Suprapubic skin (tissue), 4 donors: ENCODE data around the gene ROBO1. TPM values are rescaled to one million over a fixed set of nuclear protein-coding genes. Genes with fewer than 3 reads are reported as not detected.

Experiments used
- DNase-seq, 2 donors: peaks; one replicate each; pipeline ENCODE4 v3.0.0-alpha.2; 2019; ENCODE audit warnings: low spot score in 2 of 2
- H3K27ac ChIP-seq: fragments of 200-600 bp; sonication (generic); one replicate; pipeline ENCODE4 v1.5.1; 2019
- H3K27me3 ChIP-seq: fragments of 200-600 bp; sonication (generic); one replicate; pipeline ENCODE4 v1.5.1; 2019
- H3K36me3 ChIP-seq: fragments of 200-600 bp; sonication (generic); one replicate; pipeline ENCODE4 v1.5.1; 2019
- H3K4me1 ChIP-seq: fragments of 200-600 bp; sonication (generic); one replicate; pipeline ENCODE4 v1.5.1; 2019
- H3K4me3 ChIP-seq: fragments of 200-600 bp; sonication (generic); one replicate; pipeline ENCODE4 v1.5.1; 2019; ENCODE audit warnings: mild to moderate bottlenecking
- H3K9me3 ChIP-seq: fragments of 200-600 bp; sonication (generic); one replicate; pipeline ENCODE4 v1.5.1; 2019
- CTCF ChIP-seq, 2 donors: fragments of 200-600 bp in 1 of 2; fragments of 450-650 bp in 1 of 2; sonication (generic) in 1 of 2; IDR thresholded peaks; one replicate each; pipeline ENCODE4 v1.5.1; 2016 to 2019; ENCODE audit warnings: antibody characterized with exemption in 2 of 2, mild to moderate bottlenecking in 1 of 2, moderate library complexity in 1 of 2
- EP300 ChIP-seq: sonication (generic); formaldehyde crosslinking; IDR thresholded peaks from one replicate; pipeline ENCODE4 v1.6.1; 2017; ENCODE audit warnings: antibody characterized with exemption
- POLR2A ChIP-seq, 2 donors: fragments of 450-650 bp; IDR thresholded peaks; one replicate each; pipeline ENCODE4 v1.6.1; 2017; ENCODE audit warnings: antibody characterized with exemption in 2 of 2, mild to moderate bottlenecking in 2 of 2, moderate library complexity in 2 of 2
- POLR2AphosphoS5 ChIP-seq, 3 donors: sonication (generic); formaldehyde crosslinking; IDR thresholded peaks; one replicate each; pipeline ENCODE4 v1.6.1; 2017; ENCODE audit warnings: antibody characterized with exemption in 3 of 3
- WGBS: methylation state at CpG from one replicate; pipeline ENCODE4 v1.1.5; 2018; 5-methylcytosine and 5-hydroxymethylcytosine counted together
- total RNA-seq, 4 donors: library from RNA; depleted of rRNA; stranded (reverse); fragments of >200 nt; gene quantifications; one replicate each; pipeline ENCODE4 v1.1.0, GENCODE V29; 2016

ROBO1 gene
- total RNA-seq, 4 donors from 2014 or later: 67.7 to 80.3 (median 71.3) TPM

GRCh38 chr3:78860567-78860966 lies 907.2 kb downstream of the ROBO1 start:
- Histone ChIP-seq H3K4me1 (no peaks in the 10 kb centered on the region), H3K4me3 (no peak overlapping the region), H3K9me3 (no peaks in the 10 kb centered on the region), H3K27ac (no peak overlapping the region), H3K36me3 (no peaks in the 10 kb centered on the region), H3K27me3 (no peaks in the 10 kb centered on the region)
- WGBS: 95% methylated on average over 4 of the region's 4 CpGs
- TF ChIP-seq POLR2AphosphoS5 (IDR thresholded peaks at IDR 0.05) (no peak), CTCF (IDR thresholded peaks at IDR 0.05) (no peak), EP300 (no peak), POLR2A (IDR thresholded peaks at IDR 0.05) (no peak)
- no peak for DNase-seq

- Histone ChIP-seq H3K36me3 (no peaks in the 10 kb centered on the region), H3K27me3 (no peaks in the 10 kb centered on the region), H3K4me1 (no peaks in the 10 kb centered on the region), H3K27ac (no peak overlapping the region), H3K9me3 (no peaks in the 10 kb centered on the region), H3K4me3 (no peak overlapping the region)
- WGBS: 84% methylated on average over 4 of the region's 4 CpGs
- no peak for DNase-seq
- no peak for TF ChIP-seq EP300
- TF ChIP-seq POLR2A (IDR thresholded peaks at IDR 0.05): no peak
- TF ChIP-seq POLR2AphosphoS5 (IDR thresholded peaks at IDR 0.05): no peak
- no peak for TF ChIP-seq CTCF (IDR thresholded peaks at IDR 0.05)
Measured at GRCh38 chr3:78858910-78859309, 908.9 kb downstream of the ROBO1 start.

- Histone ChIP-seq H3K27ac (no peak overlapping the region), H3K27me3 (no peaks in the 10 kb centered on the region), H3K9me3 (no peaks in the 10 kb centered on the region), H3K36me3 (no peaks in the 10 kb centered on the region), H3K4me1 (no peaks in the 10 kb centered on the region), H3K4me3 (no peak overlapping the region)
- no peak for DNase-seq
- WGBS: 61% methylated on average over 1 of the region's 1 CpG
- no peak for TF ChIP-seq CTCF (IDR thresholded peaks at IDR 0.05)
- no peak for TF ChIP-seq POLR2A (IDR thresholded peaks at IDR 0.05)
- TF ChIP-seq POLR2AphosphoS5 (IDR thresholded peaks at IDR 0.05): no peak
- TF ChIP-seq EP300: no peak
Measured at GRCh38 chr3:78858174-78858573, 909.6 kb downstream of the ROBO1 start.

- no peak overlapping the region for H3K4me3 ChIP-seq
- H3K9me3 ChIP-seq: no peaks in the 10 kb centered on the region
- no peaks in the 10 kb centered on the region for H3K36me3 ChIP-seq
- H3K4me1 ChIP-seq: no peaks in the 10 kb centered on the region
- no peaks in the 10 kb centered on the region for H3K27me3 ChIP-seq
- 74% methylated on average over 6 of the region's 6 CpGs for WGBS
- no peak overlapping the region for H3K27ac ChIP-seq
- TF ChIP-seq CTCF (IDR thresholded peaks at IDR 0.05) (no peak), EP300 (no peak), POLR2A (IDR thresholded peaks at IDR 0.05) (no peak), POLR2AphosphoS5 (IDR thresholded peaks at IDR 0.05) (no peak)
- DNase-seq: no peak
Measured at GRCh38 chr3:78857494-78858111, 910.2 kb downstream of the ROBO1 start.

- Histone ChIP-seq H3K4me3 (no peak overlapping the region), H3K36me3 (no peaks in the 10 kb centered on the region), H3K4me1 (no peaks in the 10 kb centered on the region), H3K9me3 (no peaks in the 10 kb centered on the region), H3K27me3 (no peaks in the 10 kb centered on the region), H3K27ac (no peak overlapping the region)
- DNase-seq: no peak
- WGBS: 80% methylated on average over 2 of the region's 2 CpGs
- TF ChIP-seq POLR2A (IDR thresholded peaks at IDR 0.05): no peak
- TF ChIP-seq POLR2AphosphoS5 (IDR thresholded peaks at IDR 0.05): no peak
- no peak for TF ChIP-seq CTCF (IDR thresholded peaks at IDR 0.05)
- TF ChIP-seq EP300: no peak
Measured at GRCh38 chr3:78856164-78856563, 911.6 kb downstream of the ROBO1 start.
